Hepatocyte (in vitro differentiated cells): Measurements from ENCODE around the gene AUH.

ENCODE experiments used
- CTCF ChIP-seq: fragments of 200-600 bp; sonication (generic); IDR thresholded peaks from 2 replicates; pipeline ENCODE4 v1.5.1; 2016; ENCODE audit warnings: antibody characterized with exemption, mild to moderate bottlenecking; ENCODE audit not compliant: poor library complexity
- EZH2phosphoT487 ChIP-seq: fragments of 200-600 bp; sonication (generic); IDR thresholded peaks from one replicate; pipeline ENCODE4 v1.6.1; 2018; ENCODE audit warnings: antibody characterized with exemption, mild to moderate bottlenecking, low read depth, moderate library complexity; ENCODE audit not compliant: unreplicated experiment, severe bottlenecking

DNA sequence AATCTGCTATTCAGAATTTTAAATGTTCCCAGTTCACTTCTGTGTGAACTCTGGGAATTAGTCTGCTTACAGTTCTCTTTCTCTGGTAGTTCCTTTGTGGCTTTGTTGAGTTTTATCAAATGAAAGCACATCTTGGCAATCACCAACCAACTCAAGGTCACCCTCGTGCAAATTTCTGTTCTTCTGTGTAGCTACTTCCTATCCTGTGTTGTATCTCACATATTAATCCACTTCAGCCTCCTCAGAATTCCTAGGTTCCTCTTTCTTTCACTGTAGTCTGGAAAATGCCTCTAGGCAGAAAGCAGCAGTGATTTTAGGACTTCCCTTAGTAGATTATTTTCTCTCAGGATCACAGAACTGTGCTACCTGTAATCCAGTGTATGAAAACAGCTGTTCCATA is 100.3 kb downstream of the AUH start:
- no peak for TF ChIP-seq CTCF
- no peak for TF ChIP-seq EZH2phosphoT487
